Breast epithelium (tissue), 3 donors: ENCODE results near the gene ROR1.

ENCODE experiments used
- POLR2A ChIP-seq: fragments of 450-650 bp; IDR thresholded peaks from one replicate; pipeline ENCODE4 v1.6.1; 2016; ENCODE audit warnings: antibody characterized with exemption, mild to moderate bottlenecking, moderate library complexity
- TF ChIP-seq, protein P1 (sequence below), 3 donors: fragments of 450-650 bp; IDR thresholded peaks; one replicate each; pipeline ENCODE4 v1.5.1; 2016 to 2017; ENCODE audit warnings: antibody characterized with exemption in 3 of 3, mild to moderate bottlenecking in 3 of 3, moderate library complexity in 3 of 3

DNA sequence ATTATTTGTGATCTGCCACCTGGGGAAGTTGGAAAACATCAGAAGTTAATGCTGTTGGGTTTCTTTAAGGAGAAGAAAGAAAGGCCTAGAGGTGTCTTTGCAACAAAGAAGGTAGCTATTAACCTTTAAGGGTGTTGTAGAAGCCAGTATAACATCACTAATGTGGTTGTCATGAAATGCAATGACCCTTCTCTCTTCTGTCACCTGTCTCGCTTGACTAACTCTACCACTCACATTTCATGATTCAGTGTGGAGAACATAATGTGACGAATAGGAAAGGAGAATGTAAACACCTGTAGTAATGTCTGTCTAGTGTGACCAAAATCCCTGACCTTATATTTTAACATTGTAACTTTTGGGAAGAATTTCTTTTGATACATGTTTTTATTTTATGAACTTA, 217.9 kb downstream of the ROR1 start:
- TF ChIP-seq, protein P1, sequence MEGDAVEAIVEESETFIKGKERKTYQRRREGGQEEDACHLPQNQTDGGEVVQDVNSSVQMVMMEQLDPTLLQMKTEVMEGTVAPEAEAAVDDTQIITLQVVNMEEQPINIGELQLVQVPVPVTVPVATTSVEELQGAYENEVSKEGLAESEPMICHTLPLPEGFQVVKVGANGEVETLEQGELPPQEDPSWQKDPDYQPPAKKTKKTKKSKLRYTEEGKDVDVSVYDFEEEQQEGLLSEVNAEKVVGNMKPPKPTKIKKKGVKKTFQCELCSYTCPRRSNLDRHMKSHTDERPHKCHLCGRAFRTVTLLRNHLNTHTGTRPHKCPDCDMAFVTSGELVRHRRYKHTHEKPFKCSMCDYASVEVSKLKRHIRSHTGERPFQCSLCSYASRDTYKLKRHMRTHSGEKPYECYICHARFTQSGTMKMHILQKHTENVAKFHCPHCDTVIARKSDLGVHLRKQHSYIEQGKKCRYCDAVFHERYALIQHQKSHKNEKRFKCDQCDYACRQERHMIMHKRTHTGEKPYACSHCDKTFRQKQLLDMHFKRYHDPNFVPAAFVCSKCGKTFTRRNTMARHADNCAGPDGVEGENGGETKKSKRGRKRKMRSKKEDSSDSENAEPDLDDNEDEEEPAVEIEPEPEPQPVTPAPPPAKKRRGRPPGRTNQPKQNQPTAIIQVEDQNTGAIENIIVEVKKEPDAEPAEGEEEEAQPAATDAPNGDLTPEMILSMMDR (IDR thresholded peaks at IDR 0.05) = no peak
- TF ChIP-seq POLR2A = no peak
